Measurements from ENCODE around the gene PNCK. TPM values are rescaled to one million over a fixed set of nuclear protein-coding genes. Genes with fewer than 3 reads are reported as not detected.
"Not testable (repeated sequence)": the region's sequence is repeated elsewhere in the genome, so short reads cannot be mapped to it uniquely, and the experiment has no call there.

Gene PNCK
- total RNA-seq, 1 donor from 2014 or later, result 24.1 TPM

DNA sequence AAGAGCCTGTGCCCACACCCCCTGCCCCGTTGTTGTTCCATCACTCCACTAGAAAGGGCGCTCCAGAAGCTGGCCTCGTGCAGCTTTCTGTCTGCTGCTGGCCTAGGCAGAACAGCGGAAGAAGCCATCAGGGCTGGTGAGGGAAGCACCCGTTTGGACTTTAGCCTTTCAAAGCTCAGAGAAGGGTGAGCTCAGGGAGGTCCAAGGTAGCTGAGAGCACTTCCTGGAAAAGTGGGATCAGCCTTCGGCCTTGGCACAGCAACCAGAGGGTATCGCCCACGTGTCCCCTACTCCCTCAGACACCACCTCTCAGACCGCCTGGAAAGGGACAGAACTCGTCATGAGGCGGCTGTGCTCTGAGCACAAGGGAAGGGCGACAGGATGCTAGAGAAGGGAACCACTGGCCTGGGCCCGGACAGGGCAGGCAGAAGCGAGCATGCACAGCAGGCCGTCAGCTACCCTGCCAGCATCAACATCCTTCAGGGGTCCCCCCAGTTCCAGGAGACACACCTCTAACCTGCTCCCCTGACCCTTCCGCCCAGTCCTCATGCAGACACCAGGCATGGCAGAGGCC, 25.7 kb upstream of the PNCK start:
- not testable (repeated sequence) for DNase-seq (ENCODE audit: low spot score)

DNA sequence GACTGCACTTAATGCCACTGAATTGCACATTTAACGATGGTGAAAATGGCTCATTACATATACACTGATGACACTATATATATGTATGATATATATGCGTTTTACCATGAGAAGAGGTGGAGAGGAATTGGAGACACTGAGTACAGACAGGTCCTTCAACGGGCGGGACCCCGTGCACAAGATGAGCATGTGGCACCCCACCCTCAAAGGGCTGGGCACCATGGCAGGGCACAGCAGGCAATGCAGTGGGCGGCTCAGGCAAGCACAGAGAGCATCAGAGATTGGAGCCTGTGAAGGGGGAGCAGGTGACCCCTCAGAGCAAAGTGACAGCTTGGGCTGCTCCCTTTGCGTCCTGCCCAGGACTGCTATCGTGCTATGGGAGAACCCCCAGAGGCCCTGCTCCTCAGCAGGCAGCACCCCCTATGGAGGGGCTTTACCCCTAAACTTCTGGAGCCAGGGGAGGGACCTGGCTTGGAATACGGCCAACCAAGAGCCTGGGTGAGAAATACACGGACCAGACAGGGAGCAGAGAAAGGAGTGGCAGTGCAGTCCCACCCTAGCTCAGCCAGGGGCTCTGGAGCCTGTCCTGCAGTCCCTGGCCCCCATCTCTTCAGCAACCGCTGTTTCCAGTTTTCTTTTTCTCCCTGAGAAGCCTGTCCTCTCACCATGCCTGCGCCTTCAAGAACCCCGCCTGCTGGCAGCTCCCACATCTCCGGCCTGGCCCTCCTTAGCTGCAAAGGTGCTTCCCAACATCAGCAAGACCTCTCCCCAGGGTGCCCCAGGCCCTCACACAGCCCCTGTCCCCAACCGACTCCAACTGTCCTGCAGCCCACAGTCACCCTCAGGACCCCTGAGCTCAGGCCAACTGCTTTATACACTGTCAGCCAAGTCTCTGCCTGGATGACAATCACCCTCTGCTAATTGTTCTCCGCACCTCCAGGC, 24.6 kb upstream of the PNCK start:
- DNase-seq (ENCODE audit: low spot score), result no peak

GRCh38 chrX:153696986-153697722, 23.5 kb upstream of the PNCK start:
- DNase-seq (ENCODE audit: low spot score), result not testable (repeated sequence)

DNA sequence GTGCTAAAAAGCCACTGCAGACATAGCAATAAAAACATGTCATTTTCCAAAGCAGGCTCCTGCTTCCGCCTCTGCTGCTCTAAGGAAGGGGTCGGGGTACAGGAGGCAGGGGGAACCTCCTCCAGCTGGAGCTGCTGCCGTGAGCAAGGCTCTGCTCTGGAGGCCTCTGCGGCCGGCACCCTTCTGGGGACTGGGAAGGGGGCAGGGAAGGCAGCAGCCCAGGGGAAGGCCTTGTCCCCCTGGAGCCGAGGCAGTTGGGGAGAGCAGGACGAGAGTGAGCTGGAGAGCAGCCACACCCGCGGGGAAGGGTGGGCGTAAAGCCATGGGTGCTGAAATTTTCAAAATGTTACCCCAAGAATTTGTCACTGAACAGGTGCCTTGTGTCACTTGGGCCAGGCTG, 22.9 kb upstream of the PNCK start:
- not testable (repeated sequence) for DNase-seq (ENCODE audit: low spot score)

- DNase-seq (ENCODE audit: low spot score), result no peak
These were observed 22.5 kb upstream of the PNCK start for GRCh38 chrX:153696100-153696499.

- no peak for DNase-seq (ENCODE audit: low spot score)
These were observed 21.2 kb upstream of the PNCK start for GRCh38 chrX:153694687-153695270.

- not testable (repeated sequence) for DNase-seq (ENCODE audit: low spot score)
These were observed 20.6 kb upstream of the PNCK start for GRCh38 chrX:153694256-153694655.

DNA sequence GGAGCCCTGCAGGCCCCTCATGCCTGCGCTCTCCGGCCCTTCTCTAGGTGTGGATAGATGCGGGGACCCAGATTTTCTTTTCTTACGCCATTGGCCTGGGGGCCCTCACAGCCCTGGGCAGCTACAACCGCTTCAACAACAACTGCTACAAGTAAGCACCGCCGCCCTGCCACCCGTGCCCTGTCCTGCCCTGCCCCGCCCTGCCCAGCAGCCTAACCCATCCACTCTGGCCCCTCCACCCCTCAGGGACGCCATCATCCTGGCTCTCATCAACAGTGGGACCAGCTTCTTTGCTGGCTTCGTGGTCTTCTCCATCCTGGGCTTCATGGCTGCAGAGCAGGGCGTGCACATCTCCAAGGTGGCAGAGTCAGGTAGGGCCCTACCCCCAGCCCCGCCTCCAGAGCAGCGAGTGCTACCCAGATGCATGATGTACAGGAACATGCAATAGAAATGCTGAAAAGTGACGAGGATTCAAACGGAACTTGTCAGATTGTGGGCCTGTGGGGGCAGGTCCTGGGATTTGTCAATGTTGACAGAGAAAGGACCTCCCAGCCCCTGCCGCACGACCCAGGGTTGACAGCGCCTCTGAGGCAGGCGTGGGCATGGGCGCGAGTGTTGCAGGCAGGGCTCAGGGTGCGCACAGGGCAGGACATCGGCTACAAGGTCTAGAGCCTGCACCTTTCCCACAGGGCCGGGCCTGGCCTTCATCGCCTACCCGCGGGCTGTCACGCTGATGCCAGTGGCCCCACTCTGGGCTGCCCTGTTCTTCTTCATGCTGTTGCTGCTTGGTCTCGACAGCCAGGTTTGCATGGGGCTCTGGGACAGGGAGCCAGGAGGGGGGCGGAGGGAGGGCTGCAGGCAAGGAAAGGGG, 19.8 kb upstream of the PNCK start:
- peak; percentile 25 for DNase-seq (ENCODE audit: low spot score)

GRCh38 chrX:153692611-153693156, 19.1 kb upstream of the PNCK start:
- DNase-seq (ENCODE audit: low spot score), result no peak

DNA sequence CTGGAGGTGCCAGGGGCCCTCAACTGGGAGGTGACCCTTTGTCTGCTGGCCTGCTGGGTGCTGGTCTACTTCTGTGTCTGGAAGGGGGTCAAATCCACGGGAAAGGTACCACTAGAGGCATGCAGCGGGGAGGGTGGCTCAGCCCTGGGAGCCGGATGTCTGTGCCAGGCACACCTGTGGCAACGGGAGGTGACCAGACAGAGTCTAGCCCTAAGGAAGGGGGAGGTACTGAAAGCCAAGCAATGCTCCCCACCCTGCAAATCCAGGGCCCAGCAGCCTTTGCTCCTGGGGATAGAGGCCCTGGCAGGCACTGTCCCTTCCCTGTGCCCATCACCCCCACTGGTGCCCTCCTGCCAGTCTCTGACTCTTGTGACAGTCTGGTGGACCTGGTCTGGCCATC, 18.4 kb upstream of the PNCK start:
- DNase-seq (ENCODE audit: low spot score), result no peak

DNA sequence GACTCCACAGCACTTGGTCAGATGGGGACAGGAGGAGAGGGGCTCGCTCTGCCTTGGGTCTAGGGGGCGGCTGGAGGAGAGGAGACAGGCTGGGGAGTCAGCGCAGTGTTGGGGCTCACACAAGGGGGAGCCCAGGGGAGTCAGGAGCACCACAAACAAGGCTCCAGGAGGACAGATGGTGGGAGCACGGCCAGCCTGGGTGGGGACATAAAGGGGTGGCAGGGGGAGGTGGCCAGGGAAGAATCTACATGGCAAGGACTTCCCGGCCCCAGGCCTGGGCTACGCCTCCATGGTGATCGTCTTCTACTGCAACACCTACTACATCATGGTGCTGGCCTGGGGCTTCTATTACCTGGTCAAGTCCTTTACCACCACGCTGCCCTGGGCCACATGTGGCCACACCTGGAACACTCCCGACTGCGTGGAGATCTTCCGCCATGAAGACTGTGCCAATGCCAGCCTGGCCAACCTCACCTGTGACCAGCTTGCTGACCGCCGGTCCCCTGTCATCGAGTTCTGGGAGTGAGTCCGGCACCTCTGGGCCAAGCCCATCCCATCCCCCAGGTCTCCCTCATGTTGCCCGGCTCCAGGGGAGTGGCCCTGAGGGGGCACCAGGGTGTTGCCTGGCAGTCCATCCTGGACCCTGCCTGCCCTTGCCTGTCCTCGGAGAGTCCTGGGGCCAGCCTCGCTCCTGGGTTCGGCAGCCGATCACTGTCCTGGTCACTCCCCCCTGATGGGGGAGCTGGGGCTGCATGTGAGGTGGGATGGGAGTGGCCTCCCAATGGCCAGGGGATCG, 17.6 kb upstream of the PNCK start:
- not testable (repeated sequence) for DNase-seq (ENCODE audit: low spot score)

GRCh38 chrX:153690466-153690865, 16.9 kb upstream of the PNCK start:
- DNase-seq (ENCODE audit: low spot score), result no peak

DNA sequence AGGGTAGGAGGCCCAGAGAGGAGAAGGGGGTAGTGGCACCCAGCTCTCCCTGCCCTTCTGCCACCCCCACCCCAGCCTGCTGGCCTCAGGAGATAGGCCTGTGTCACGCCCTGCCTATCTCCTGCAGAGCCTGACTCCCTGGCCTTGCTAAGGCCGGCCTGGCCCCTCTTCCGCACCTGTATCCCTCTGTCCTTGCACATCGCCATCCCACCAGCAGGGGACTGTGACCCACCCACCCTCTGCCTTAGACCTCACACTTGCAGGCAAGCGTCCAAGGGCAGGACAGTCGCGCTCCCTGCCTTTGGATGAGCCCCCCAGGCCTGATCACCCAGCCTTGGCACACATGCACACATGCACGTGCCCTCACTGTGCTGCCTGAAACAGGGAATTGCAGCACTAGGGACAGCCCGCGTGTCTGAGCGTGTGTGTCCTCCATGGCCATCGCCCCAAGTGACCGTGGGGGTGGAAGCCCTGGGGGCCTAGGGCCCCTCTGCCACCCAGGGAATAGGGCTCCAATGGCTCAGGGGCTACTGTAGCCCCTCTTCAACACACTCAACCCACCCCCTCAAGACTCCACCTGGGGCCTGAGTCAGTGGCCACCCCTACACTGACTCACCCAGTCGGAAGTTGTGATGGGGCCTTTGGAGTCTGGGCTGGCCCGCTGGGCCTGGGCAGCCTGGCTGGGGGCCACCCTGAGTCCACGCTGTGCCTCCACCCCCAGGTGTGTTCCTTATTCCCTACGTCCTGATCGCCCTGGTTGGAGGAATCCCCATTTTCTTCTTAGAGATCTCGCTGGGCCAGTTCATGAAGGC, 16.2 kb upstream of the PNCK start:
- DNase-seq (ENCODE audit: low spot score), result no peak

- no peak for DNase-seq (ENCODE audit: low spot score)
These were observed 15.4 kb upstream of the PNCK start for GRCh38 chrX:153688911-153689590.

- no peak for DNase-seq (ENCODE audit: low spot score)
These were observed 14.9 kb upstream of the PNCK start for GRCh38 chrX:153688506-153688905.

GRCh38 chrX:153688071-153688470, 14.5 kb upstream of the PNCK start:
- no peak for DNase-seq (ENCODE audit: low spot score)

GRCh38 chrX:153687121-153688039, 13.8 kb upstream of the PNCK start, which contains the start of gene SLC6A8:
Gene SLC6A8 (plus strand): TSS chrX:153687926. CDS start chrX:153688575, 649 bp downstream.
- peak; percentile 53 for DNase-seq (ENCODE audit: low spot score)

All from umbilical cord (tissue), 2 donors.